Measurements from ENCODE around the gene CSMD2.
"Not testable (repeated sequence)": the region's sequence is repeated elsewhere in the genome, so short reads cannot be mapped to it uniquely, and the experiment has no call there.

The CSMD2 gene

GRCh38 chr1:34188985-34189384, 24.0 kb upstream of the CSMD2 start:
- in situ Hi-C loops (cut with HindIII; ENCODE audit: low sequenced_read_pairs): no loop called here
- no peak for TF ChIP-seq CTCF (IDR thresholded peaks at IDR 0.05; ENCODE audit: low read depth, low read length)
- DNase-seq (ENCODE audit: low read depth, low spot score): no peak
- no peak overlapping the region for H3K4me3 ChIP-seq (ENCODE audit: low read depth, low read length)

GRCh38 chr1:34188418-34188817, 23.4 kb upstream of the CSMD2 start:
- H3K4me3 ChIP-seq (ENCODE audit: low read depth, low read length): no peak overlapping the region
- in situ Hi-C loops (cut with HindIII; ENCODE audit: low sequenced_read_pairs): no loop called here
- no peak for TF ChIP-seq CTCF (IDR thresholded peaks at IDR 0.05; ENCODE audit: low read depth, low read length)
- DNase-seq (ENCODE audit: low read depth, low spot score): no peak

GRCh38 chr1:34186741-34187494, 21.9 kb upstream of the CSMD2 start:
- no peak for DNase-seq (ENCODE audit: low read depth, low spot score)
- no peak overlapping the region for H3K4me3 ChIP-seq (ENCODE audit: low read depth, low read length)
- TF ChIP-seq CTCF (IDR thresholded peaks at IDR 0.05; ENCODE audit: low read depth, low read length): no peak
- in situ Hi-C loops (cut with HindIII; ENCODE audit: low sequenced_read_pairs): no loop called here

GRCh38 chr1:34183381-34183780, 18.4 kb upstream of the CSMD2 start:
- DNase-seq (ENCODE audit: low read depth, low spot score); in situ Hi-C loops (cut with HindIII; ENCODE audit: low sequenced_read_pairs); H3K4me3 ChIP-seq (ENCODE audit: low read depth, low read length): not testable (repeated sequence)

GRCh38 chr1:34178072-34178471, 13.0 kb upstream of the CSMD2 start:
- in situ Hi-C loops (cut with HindIII; ENCODE audit: low sequenced_read_pairs): no loop called here
- no peak for DNase-seq (ENCODE audit: low read depth, low spot score)
- no peak overlapping the region for H3K4me3 ChIP-seq (ENCODE audit: low read depth, low read length)
- no peak for TF ChIP-seq CTCF (IDR thresholded peaks at IDR 0.05; ENCODE audit: low read depth, low read length)

GRCh38 chr1:34176830-34177603, 12.0 kb upstream of the CSMD2 start, which contains the start of gene C1orf94:
Gene C1orf94, plus strand, starts transcription at chr1:34176907. Its CDS starts 883 bp downstream, at chr1:34177790.
- H3K4me3 ChIP-seq (ENCODE audit: low read depth, low read length): no peak within 1 kb of the TSS
- in situ Hi-C loops (cut with HindIII; ENCODE audit: low sequenced_read_pairs): no loop called here
- DNase-seq (ENCODE audit: low read depth, low spot score): no peak
- no peak for TF ChIP-seq CTCF (IDR thresholded peaks at IDR 0.05; ENCODE audit: low read depth, low read length)

GRCh38 chr1:34175744-34176143, 10.7 kb upstream of the CSMD2 start:
- H3K4me3 ChIP-seq (ENCODE audit: low read depth, low read length): no peak overlapping the region
- no peak for TF ChIP-seq CTCF (IDR thresholded peaks at IDR 0.05; ENCODE audit: low read depth, low read length)
- in situ Hi-C loops (cut with HindIII; ENCODE audit: low sequenced_read_pairs): no loop called here
- DNase-seq (ENCODE audit: low read depth, low spot score): no peak

Data from astrocyte of the spinal cord (primary cell).